Endodermal cell (in vitro differentiated cells): ENCODE measurements around the gene SYNC. TPM values are rescaled to one million over a fixed set of nuclear protein-coding genes. Genes with fewer than 3 reads are reported as not detected.

Experiments used
- DNase-seq: peaks from one replicate; pipeline ENCODE4 v3.0.0-alpha.2; 2017
- H3K27ac ChIP-seq: 2 replicates; pipeline ENCODE4 v1.5.1; 2013; ENCODE audit warnings: mild to moderate bottlenecking, low read depth, low read length, moderate library complexity
- H3K27me3 ChIP-seq: 2 replicates; pipeline ENCODE4 v1.6.1; 2013; ENCODE audit warnings: mild to moderate bottlenecking, low read length, moderate library complexity; ENCODE audit not compliant: insufficient read depth, control insufficient read depth, poor library complexity, severe bottlenecking
- H3K36me3 ChIP-seq: 2 replicates; pipeline ENCODE4 v1.7.0; 2013; ENCODE audit warnings: mild to moderate bottlenecking, low read length, moderate library complexity; ENCODE audit not compliant: control insufficient read depth, insufficient read depth
- H3K4me1 ChIP-seq: one replicate; pipeline ENCODE4 v1.7.0; 2013; ENCODE audit warnings: low read length; ENCODE audit not compliant: control insufficient read depth, insufficient read depth
- H3K4me3 ChIP-seq: 2 replicates; pipeline ENCODE4 v1.5.1; 2013; ENCODE audit warnings: mild to moderate bottlenecking, low read length, moderate library complexity
- H3K9ac ChIP-seq: 2 replicates; pipeline ENCODE4 v1.6.1; 2013; ENCODE audit warnings: mild to moderate bottlenecking, low read length, moderate library complexity; ENCODE audit not compliant: poor library complexity, severe bottlenecking; ENCODE audit errors: extremely low read depth
- H3K9me3 ChIP-seq: 2 replicates; pipeline ENCODE4 v1.6.1; 2013; ENCODE audit warnings: mild to moderate bottlenecking, low read length, moderate library complexity; ENCODE audit not compliant: control insufficient read depth
- H3K27ac Mint-ChIP-seq: 2 replicates; pipeline ENCODE4 v1.8.0; 2020; ENCODE audit warnings: mixed read lengths
- H3K27me3 Mint-ChIP-seq: 2 replicates; pipeline ENCODE4 v1.8.0; 2021; ENCODE audit warnings: mild to moderate bottlenecking, mixed read lengths; ENCODE audit not compliant: insufficient read depth
- H3K36me3 Mint-ChIP-seq: 2 replicates; pipeline ENCODE4 v1.8.0; 2020; ENCODE audit warnings: low read depth, mixed read lengths
- H3K4me1 Mint-ChIP-seq: 2 replicates; pipeline ENCODE4 v1.8.0; 2020; ENCODE audit warnings: mixed read lengths
- H3K4me3 Mint-ChIP-seq: 2 replicates; pipeline ENCODE4 v1.8.0; 2020; ENCODE audit warnings: mild to moderate bottlenecking, moderate library complexity, mixed read lengths
- H3K9me3 Mint-ChIP-seq: 2 replicates; pipeline ENCODE4 v1.8.0; 2020; ENCODE audit warnings: mild to moderate bottlenecking, mixed read lengths
- CTCF ChIP-seq: fragments of 200-600 bp; sonication (generic); conservative IDR thresholded peaks from 2 replicates; pipeline ENCODE4 v1.5.0; 2021; ENCODE audit warnings: antibody characterized with exemption, mild to moderate bottlenecking
- WGBS, 2 experiments: methylation state at CpG; one replicate each; pipeline versions ENCODE4 v1.1.5 to v1.1.7; 2013; ENCODE audit warnings: missing lambda C conversion rate in 2 of 2, mixed read lengths in 1 of 2; ENCODE audit not compliant: insufficient coverage in 1 of 2, insufficient read length in 1 of 2; 5-methylcytosine and 5-hydroxymethylcytosine counted together
- total RNA-seq, 2 donors: library from RNA; stranded (reverse); fragmentation: NEBNext Ultra II Directional in 1 of 2; extraction: Animal tissue kit (Norgen Biotek cat#: 25700) in 1 of 2; gene quantifications; 2 replicates in 1 of 2; 3 replicates in 1 of 2; pipeline ENCODE4 v1.2.1, GENCODE V29; 2021

Gene SYNC
- total RNA-seq, 2 donors from 2014 or later: 0.18 TPM; not detected in 1

DNA sequence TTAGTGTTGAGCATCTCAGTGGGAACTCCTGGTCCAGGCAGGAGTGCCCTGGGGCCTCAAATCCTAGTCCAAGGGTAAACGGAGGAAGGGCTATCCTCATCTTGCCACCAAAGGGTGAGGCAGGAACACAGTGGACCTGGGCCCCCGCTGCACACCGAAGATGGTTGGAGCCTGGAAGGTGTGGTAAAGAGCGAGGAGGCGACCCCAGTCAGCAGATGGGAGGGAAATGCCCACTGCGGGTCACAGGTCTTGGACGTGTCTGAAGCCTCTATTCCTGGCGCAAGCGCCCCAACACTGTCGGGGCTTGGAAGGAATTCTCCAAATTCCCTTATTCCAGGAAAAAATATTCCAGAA, 38.5 kb upstream of the SYNC start:
- peak overlapping the region; percentile 49 for H3K9ac ChIP-seq
- peaks cover 16% of the 10 kb centered on the region for H3K4me1 ChIP-seq
- DNase-seq: peak; percentile 68
- Mint-ChIP-seq H3K9me3 (no peaks in the 10 kb centered on the region), H3K36me3 (peaks cover 10% of the 10 kb centered on the region), H3K4me3 (peak overlapping the region; percentile 71), H3K27me3 (peaks cover 5% of the 10 kb centered on the region), H3K27ac (no peak overlapping the region), H3K4me1 (peaks cover 31% of the 10 kb centered on the region)
- H3K27ac ChIP-seq: no peak overlapping the region
- H3K27me3 ChIP-seq: no peaks in the 10 kb centered on the region
- H3K9me3 ChIP-seq: no peaks in the 10 kb centered on the region
- H3K36me3 ChIP-seq: peaks cover 11% of the 10 kb centered on the region
- peak overlapping the region; percentile 75 for H3K4me3 ChIP-seq
- TF ChIP-seq CTCF: no peak
- WGBS, 2 experiments: 51 to 68% methylated on average over 4 to 10 of the region's 10 CpGs

DNA sequence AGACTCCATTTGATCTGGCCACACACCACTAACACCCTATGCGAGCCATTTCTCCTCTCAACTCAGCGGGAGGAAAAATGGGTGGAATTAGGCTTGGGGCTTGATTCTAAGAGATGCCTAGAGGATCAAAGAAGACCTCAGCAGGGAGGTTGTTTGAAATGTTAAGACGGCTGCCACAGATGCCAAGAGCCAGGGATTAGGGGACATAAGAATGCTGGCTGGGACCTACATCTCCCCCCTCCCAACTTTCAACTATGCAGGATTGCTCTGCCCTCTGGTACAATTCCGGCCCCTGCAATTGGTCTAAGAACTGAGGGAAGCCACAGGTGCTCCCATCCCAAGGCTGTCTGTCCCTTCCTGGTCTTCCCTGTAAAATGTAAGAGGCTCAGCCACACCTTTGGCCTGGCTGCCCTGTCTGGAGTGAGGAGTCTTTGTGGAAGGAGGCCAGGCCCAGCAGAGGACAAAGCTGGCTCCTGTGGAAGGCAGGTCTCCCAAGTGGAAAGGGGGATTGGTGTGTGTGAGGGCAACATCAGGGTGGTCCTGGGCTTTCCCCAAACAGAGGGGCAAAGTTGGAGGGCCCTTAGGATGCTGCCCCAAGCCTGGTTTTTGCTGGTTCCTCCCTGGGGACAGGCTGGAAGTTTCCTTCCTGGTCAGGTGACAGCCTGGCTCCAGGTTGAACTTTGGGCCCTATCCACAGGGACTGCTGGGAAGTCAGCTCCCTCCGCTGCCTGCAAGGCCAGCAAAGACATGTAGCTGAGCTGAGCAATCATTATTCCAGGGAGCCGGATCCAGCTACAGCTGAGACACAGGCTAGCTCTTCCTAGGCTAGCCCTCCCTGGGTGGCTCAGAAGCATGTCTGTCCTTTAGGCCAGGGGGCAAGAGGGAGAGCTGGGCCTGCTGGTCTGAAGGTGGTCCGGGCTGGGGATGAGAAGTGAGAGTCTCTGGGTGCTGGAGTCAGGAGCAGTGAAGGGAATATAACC, 34.5 kb upstream of the SYNC start:
- H3K4me1 Mint-ChIP-seq: peaks cover 22% of the 10 kb centered on the region
- H3K27me3 Mint-ChIP-seq: peaks cover 7% of the 10 kb centered on the region
- no peaks in the 10 kb centered on the region for H3K9me3 ChIP-seq
- H3K9me3 Mint-ChIP-seq: no peaks in the 10 kb centered on the region
- TF ChIP-seq CTCF: no peak
- DNase-seq: peak; percentile 93
- H3K36me3 Mint-ChIP-seq: no peaks in the 10 kb centered on the region
- H3K27me3 ChIP-seq: no peaks in the 10 kb centered on the region
- H3K4me1 ChIP-seq: peaks cover 12% of the 10 kb centered on the region
- no peak overlapping the region for H3K4me3 Mint-ChIP-seq
- no peak overlapping the region for H3K9ac ChIP-seq
- H3K36me3 ChIP-seq: no peaks in the 10 kb centered on the region
- H3K27ac Mint-ChIP-seq: peak overlapping the region; percentile 85
- 28 to 44% methylated on average over 5 to 7 of the region's 7 CpGs for WGBS, 2 experiments
- no peak overlapping the region for H3K4me3 ChIP-seq
- H3K27ac ChIP-seq: peak overlapping the region; percentile 25

DNA sequence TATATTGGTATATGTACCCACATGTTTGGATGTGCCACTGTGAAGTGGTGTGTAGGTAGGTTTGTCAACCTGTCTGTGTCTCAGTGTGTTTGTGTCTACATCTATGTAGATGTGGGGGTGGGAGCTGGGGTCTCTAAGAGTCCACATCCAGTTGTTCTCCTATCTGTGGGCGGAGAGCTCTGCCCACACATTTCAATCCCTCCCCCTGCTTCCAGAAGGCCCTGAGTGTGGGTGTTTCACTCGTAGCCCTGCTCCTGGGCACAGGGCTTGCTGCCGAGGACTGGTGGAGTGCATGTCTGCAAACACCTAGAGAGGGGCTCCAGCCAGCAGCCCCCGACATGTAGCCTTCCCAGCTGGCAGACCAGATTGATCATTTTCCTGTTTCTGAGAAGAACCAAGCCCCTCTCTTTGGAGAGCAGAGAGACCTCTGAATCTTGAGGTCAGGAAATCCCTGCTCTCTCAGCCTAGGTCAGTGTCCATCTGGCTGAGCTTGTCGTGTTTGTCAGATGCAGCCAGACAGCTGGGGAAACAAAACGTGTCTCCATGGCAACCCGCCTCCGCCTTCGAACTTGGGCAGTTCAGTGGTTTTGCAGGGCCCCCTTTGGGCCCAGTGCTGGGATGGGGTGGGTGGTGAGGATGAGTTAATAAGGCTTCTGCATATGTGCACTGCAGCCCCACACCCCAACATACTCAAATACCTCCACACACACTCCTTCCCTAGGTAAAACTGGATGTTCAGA, 31.2 kb upstream of the SYNC start:
- no peak for TF ChIP-seq CTCF
- H3K4me1 Mint-ChIP-seq: peaks cover 28% of the 10 kb centered on the region
- no peaks in the 10 kb centered on the region for H3K36me3 Mint-ChIP-seq
- WGBS, 2 experiments: 58 to 78% methylated on average over 3 to 9 of the region's 9 CpGs
- Histone ChIP-seq H3K27ac (peak overlapping the region; percentile 78), H3K4me1 (peaks cover 12% of the 10 kb centered on the region), H3K27me3 (no peaks in the 10 kb centered on the region), H3K4me3 (no peak overlapping the region), H3K9ac (peak overlapping the region; percentile 30), H3K9me3 (no peaks in the 10 kb centered on the region), H3K36me3 (no peaks in the 10 kb centered on the region)
- H3K27me3 Mint-ChIP-seq: peaks cover 5% of the 10 kb centered on the region
- no peak overlapping the region for H3K27ac Mint-ChIP-seq
- H3K4me3 Mint-ChIP-seq: no peak overlapping the region
- no peaks in the 10 kb centered on the region for H3K9me3 Mint-ChIP-seq
- DNase-seq: peak; percentile 72
